Cardiac muscle cell (in vitro differentiated cells and primary cell): ENCODE results near the gene KRTAP4-9. TPM values are rescaled to one million over a fixed set of nuclear protein-coding genes. Genes with fewer than 3 reads are reported as not detected.
"Not testable (repeated sequence)": the region's sequence is repeated elsewhere in the genome, so short reads cannot be mapped to it uniquely, and the experiment has no call there.

Experiments used
- DNase-seq, 2 donors: peaks; one replicate each; pipeline versions ENCODE4 v3.0.0 to v3.0.0-alpha.2; 2010 to 2017; ENCODE audit warnings: low read depth in 1 of 2, low spot score in 1 of 2
- H3K27ac ChIP-seq: fragments of 200-600 bp; sonication (generic); 2 replicates; pipeline ENCODE4 v1.5.1; 2016
- H3K27me3 ChIP-seq: fragments of 200-600 bp; sonication (generic); 2 replicates; pipeline ENCODE4 v1.6.0; 2016; ENCODE audit warnings: control low read depth
- H3K36me3 ChIP-seq: fragments of 200-600 bp; sonication (generic); 2 replicates; pipeline ENCODE4 v1.5.1; 2016; ENCODE audit warnings: control low read depth
- H3K4me1 ChIP-seq: fragments of 200-600 bp; sonication (generic); 2 replicates; pipeline ENCODE4 v1.8.1; 2017; ENCODE audit warnings: low read depth, mild to moderate bottlenecking, mixed run types
- H3K4me3 ChIP-seq: fragments of 200-600 bp; sonication (generic); 2 replicates; pipeline ENCODE4 v1.5.1; 2016; ENCODE audit warnings: mild to moderate bottlenecking
- H3K9me3 ChIP-seq: fragments of 200-600 bp; sonication (generic); 2 replicates; pipeline ENCODE4 v1.5.1; 2017; ENCODE audit warnings: low read depth, mild to moderate bottlenecking, control low read depth
- CTCF ChIP-seq: IDR thresholded peaks from 2 replicates; pipeline ENCODE4 v1.5.1; 2012; ENCODE audit warnings: low read depth, mild to moderate bottlenecking, low read length
- polyA plus RNA-seq: library from polyadenylated mRNA; unstranded; fragments of >200 nt; fragmentation: Nextera tagmentation; extraction: Ambion mirVana; gene quantifications from 2 replicates; pipeline ENCODE4 v1.2.1, GENCODE V29; 2016
- total RNA-seq: library from RNA; depleted of rRNA; stranded (reverse); fragments of >200 nt; gene quantifications from 2 replicates; pipeline ENCODE4 v1.2.3, GENCODE V29; 2016

Gene KRTAP4-9
- total and polyA plus RNA-seq, 2 experiments from 2014 or later: not detected

DNA sequence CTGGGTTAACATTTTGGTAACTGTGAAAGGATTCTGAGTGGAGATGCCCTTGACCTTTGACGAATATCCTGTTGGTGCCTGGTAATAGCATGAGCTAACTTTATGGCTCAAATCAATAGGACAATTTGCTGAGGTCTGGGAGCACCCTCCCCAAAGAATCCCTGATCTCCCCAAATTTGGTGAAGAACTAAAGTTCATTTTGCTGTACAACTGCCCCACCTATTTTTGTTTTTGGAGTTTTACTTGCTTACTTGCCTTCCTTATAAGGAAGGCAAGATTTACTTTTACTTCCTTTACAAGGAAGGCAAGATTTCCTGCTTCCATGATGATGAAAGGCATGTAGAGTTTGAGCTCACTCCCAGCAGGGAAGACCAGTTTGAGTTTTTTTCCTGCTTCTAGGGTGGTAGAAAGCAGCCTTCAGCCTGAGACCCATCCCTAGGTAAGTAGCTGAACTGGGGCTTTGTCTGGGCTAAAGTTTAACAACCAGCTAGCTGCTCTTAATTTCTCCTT lies 2.8 kb downstream of the KRTAP4-9 start:
- H3K4me1 ChIP-seq: no peaks in the 10 kb centered on the region
- H3K36me3 ChIP-seq: no peaks in the 10 kb centered on the region
- H3K4me3 ChIP-seq: no peak overlapping the region
- no peaks in the 10 kb centered on the region for H3K27me3 ChIP-seq
- no peak for DNase-seq
- H3K9me3 ChIP-seq: no peaks in the 10 kb centered on the region
- no peak overlapping the region for H3K27ac ChIP-seq
- no peak for TF ChIP-seq CTCF

GRCh38 chr17:41108728-41109386 lies 3.7 kb downstream of the KRTAP4-9 start:
- not testable (repeated sequence) for H3K9me3 ChIP-seq, H3K36me3 ChIP-seq, DNase-seq, H3K4me3 ChIP-seq, H3K27ac ChIP-seq, H3K4me1 ChIP-seq, H3K27me3 ChIP-seq

DNA sequence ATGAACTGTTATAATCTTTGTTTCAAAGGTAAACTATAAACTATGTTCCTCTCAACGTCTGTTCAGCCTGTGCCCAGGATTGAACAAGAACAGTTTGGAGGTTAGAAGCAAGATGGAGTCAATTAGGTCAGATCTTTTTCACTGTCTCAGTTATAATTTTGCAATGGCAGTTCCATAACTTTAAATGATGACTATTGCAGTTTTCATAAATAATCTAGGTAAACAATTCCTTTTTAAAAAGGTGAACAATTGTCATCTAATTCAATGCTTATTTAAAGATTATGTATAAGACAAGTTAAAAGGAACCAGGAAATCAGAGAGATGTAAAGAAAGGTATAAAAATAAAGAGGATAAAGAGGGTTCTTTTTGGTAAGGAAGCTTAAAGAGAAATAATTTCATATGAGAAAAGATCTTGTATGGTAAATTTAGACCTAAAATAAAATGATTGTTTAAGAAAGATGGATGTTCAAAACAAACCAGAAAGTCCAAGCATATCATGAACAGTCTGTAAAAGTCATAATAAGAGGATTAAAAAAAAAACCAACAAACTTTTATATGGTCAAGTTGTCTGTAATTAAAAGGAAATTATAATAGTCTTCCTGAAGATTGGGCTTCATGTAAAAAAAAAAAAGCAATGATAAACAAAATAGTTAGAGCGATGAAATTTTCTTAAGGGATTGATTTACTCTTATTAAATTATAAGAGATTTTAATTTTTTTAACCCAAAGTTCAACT lies 6.1 kb downstream of the KRTAP4-9 start:
- no peak overlapping the region for H3K4me3 ChIP-seq
- no peaks in the 10 kb centered on the region for H3K27me3 ChIP-seq
- no peaks in the 10 kb centered on the region for H3K36me3 ChIP-seq
- no peak for DNase-seq
- no peak for TF ChIP-seq CTCF
- no peaks in the 10 kb centered on the region for H3K4me1 ChIP-seq
- H3K27ac ChIP-seq: no peak overlapping the region
- no peaks in the 10 kb centered on the region for H3K9me3 ChIP-seq

GRCh38 chr17:41116297-41116696 lies 11.1 kb downstream of the KRTAP4-9 start:
- DNase-seq: no peak
- Histone ChIP-seq H3K4me3 (no peak overlapping the region), H3K36me3 (no peaks in the 10 kb centered on the region)

DNA sequence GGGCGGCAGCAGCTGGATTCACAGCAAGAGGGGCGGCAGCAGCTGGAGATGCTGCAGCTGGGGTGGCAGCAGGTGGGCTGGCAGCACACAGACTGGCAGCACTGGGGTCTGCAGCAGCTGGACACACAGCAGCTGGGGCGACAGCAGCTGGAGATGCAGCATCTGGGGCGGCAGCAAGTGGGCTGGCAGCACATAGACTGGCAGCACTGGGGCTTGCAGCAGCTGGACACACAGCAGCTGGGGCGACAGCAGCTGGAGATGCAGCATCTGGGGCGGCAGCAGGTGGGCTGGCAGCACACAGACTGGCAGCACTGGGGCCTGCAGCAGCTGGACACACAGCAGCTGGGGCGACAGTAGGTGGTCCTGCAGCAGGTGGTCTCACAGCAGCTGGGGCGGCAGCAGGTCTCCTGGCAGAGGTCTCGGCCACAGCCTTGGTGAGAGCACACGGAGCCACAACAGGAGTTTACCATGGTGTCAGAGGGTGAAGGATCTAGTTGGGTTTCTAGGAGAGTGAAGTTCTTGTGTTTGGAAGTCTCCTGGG lies 12.7 kb downstream of the KRTAP4-9 start, which contains the start of gene KRTAP4-11:
TSS of gene KRTAP4-11 (minus strand) at position 528 of the 541 bp plus-strand sequence. CDS start at position 470, 58 bp downstream.
- not testable (repeated sequence) for H3K9me3 ChIP-seq, H3K4me3 ChIP-seq, DNase-seq, H3K36me3 ChIP-seq, H3K27ac ChIP-seq, H3K27me3 ChIP-seq, H3K4me1 ChIP-seq

More at GRCh38 chr17:41116297-41116696, 11.1 kb downstream of the KRTAP4-9 start:
- Histone ChIP-seq H3K27me3 (no peaks in the 10 kb centered on the region), H3K4me1 (no peaks in the 10 kb centered on the region), H3K27ac (no peak overlapping the region), H3K9me3 (no peaks in the 10 kb centered on the region)
- no peak for TF ChIP-seq CTCF

DNA sequence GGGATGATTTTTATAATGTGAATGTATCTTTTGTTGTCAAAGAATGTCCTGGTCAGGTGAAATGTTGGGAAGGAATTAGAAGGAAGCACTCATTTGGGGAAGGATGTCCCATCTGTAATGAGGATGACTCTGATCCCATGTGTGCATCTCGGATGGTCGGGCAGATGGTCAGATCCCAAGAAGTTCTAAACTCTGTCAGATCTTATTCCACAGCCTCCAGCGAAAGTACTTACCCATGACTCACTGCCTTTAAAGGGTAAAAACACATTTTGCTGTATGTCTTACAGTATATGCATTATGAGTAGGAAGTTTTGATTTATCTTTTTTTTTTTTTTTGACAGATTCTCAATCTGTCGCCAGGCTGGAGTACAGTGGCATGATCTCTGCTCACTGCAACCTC lies 13.5 kb downstream of the KRTAP4-9 start:
- Histone ChIP-seq H3K9me3 (no peaks in the 10 kb centered on the region), H3K36me3 (no peaks in the 10 kb centered on the region), H3K4me3 (no peak overlapping the region), H3K27me3 (no peaks in the 10 kb centered on the region), H3K27ac (no peak overlapping the region), H3K4me1 (no peaks in the 10 kb centered on the region)
- no peak for TF ChIP-seq CTCF
- no peak for DNase-seq

- H3K4me1 ChIP-seq, DNase-seq, H3K27me3 ChIP-seq, H3K9me3 ChIP-seq, H3K4me3 ChIP-seq, H3K36me3 ChIP-seq, H3K27ac ChIP-seq: not testable (repeated sequence)
These were observed 14.8 kb downstream of the KRTAP4-9 start for GRCh38 chr17:41119696-41120690.
